ENCODE results near the gene COL18A1. TPM values are rescaled to one million over a fixed set of nuclear protein-coding genes. Genes with fewer than 3 reads are reported as not detected.
"Not testable (repeated sequence)": the region's sequence is repeated elsewhere in the genome, so short reads cannot be mapped to it uniquely, and the experiment has no call there.

Gene COL18A1
- total RNA-seq, 1 donor from 2014 or later = 61.1 TPM

DNA sequence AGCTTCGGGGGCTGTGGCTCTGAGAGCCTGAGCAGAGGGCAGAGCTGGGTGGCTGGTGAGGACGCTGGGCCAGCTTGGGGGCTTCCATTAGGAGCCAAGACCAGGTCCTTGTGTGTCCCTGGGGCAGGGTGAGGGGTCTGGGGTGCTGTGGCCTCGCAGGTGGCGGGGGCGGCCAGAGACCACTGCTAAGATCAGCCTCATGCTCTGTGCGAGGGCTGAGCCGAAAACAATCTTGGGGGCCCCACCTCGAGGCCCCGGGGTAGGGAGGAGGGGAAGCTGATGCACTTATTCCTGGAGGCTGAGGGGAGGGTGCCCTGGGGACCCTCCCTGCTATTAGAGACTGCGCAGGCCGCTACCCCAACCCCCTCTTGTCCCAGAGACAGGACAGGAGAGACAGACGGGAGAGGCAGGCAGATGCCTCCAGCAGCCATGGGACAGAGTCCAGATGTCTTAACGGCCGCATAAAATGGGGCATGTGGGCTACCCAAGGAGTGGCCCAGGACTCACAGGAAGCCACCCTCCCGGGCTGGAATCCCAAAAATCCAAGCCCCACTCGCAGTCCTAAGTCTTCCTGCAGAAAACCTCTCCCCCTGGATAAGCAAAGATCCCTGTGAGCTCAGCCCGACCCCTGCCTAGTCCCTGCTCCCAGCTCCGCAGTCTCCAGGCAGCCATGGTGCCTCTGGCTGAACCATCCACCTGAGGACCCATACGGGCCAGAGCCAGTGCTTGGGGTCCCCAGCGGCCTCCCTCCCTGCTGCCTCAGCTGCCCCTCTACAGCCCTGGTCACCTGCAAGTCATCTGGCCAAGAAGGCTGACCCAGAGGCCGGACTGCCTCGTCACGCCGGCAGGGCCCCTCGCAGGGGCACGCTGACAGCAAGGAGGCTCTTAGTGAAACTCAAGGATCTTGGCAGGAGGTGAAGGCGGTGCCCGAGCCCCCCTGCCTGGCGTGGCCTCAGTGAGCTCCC lies 43.6 kb upstream of the COL18A1 start:
- Mint-ChIP-seq H3K9me3 (ENCODE audit: unreplicated experiment) (no peaks in the 10 kb centered on the region), H3K27ac (ENCODE audit: unreplicated experiment) (no peak overlapping the region), H3K27me3 (ENCODE audit: unreplicated experiment) (peaks cover 14% of the 10 kb centered on the region), H3K36me3 (ENCODE audit: low read depth, unreplicated experiment) (no peaks in the 10 kb centered on the region), H3K4me1 (ENCODE audit: unreplicated experiment) (peaks cover 11% of the 10 kb centered on the region), H3K4me3 (ENCODE audit: unreplicated experiment) (no peak overlapping the region)
- TF ChIP-seq, protein P1, sequence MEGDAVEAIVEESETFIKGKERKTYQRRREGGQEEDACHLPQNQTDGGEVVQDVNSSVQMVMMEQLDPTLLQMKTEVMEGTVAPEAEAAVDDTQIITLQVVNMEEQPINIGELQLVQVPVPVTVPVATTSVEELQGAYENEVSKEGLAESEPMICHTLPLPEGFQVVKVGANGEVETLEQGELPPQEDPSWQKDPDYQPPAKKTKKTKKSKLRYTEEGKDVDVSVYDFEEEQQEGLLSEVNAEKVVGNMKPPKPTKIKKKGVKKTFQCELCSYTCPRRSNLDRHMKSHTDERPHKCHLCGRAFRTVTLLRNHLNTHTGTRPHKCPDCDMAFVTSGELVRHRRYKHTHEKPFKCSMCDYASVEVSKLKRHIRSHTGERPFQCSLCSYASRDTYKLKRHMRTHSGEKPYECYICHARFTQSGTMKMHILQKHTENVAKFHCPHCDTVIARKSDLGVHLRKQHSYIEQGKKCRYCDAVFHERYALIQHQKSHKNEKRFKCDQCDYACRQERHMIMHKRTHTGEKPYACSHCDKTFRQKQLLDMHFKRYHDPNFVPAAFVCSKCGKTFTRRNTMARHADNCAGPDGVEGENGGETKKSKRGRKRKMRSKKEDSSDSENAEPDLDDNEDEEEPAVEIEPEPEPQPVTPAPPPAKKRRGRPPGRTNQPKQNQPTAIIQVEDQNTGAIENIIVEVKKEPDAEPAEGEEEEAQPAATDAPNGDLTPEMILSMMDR (IDR thresholded peaks at IDR 0.05; ENCODE audit: unreplicated experiment) = no peak
- DNase-seq (ENCODE audit: low spot score) = no peak

DNA sequence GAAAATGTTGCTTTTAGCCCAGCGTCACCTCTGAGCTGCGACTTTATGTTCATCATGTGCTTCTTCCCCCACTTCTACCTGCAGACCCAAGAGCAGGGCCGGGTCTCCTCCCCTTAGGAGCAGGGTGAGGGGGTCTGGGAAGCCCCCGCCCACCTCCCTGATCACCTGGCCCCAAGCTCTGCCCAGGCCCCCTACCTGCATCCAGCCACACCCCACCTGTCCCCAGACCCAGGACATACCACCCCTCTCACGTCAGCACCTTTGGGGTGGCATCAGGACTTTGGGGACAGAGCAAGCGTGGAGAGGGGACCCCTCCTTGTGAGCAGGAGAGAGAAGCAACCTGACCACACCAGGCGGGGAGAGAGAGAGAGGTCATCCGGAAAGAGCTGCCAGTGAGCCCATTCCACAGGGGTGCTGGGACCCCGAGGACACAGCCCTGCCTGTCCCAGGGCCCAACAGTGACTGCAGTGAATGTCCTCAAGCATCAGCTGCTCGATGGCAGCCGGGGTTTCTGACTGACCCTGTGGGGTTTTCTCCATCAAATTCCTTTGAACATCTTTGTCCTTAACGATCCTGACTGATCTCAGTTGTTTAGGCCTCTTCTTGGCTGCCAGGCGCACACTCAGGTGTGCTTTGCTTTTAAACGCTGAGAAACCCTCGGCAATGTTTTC lies 42.8 kb upstream of the COL18A1 start:
- Mint-ChIP-seq H3K27ac (ENCODE audit: unreplicated experiment) (no peak overlapping the region), H3K36me3 (ENCODE audit: low read depth, unreplicated experiment) (no peaks in the 10 kb centered on the region)
- no peak for DNase-seq (ENCODE audit: low spot score)

DNA sequence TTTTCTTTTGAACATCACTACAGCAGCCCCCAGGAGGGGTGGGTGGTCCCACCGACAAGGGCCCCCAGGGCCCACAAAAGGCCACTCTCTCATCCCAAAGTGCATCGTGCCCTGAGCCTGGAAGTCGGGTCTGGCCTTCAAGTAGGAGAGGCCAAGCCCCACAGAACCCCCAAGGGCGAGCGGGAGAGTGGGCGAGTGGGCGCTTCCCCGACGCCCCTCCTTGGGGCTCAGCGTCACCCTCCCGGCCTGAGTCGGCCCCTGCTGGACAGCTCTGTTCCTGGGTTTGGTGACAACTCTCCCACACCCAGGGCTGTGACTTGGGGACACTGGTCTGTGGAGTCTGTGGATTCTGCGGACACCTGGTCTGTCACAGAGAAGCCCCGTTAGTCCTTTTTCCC lies 42.2 kb upstream of the COL18A1 start:
- Mint-ChIP-seq H3K9me3 (ENCODE audit: unreplicated experiment) (no peaks in the 10 kb centered on the region), H3K4me1 (ENCODE audit: unreplicated experiment) (peaks cover 6% of the 10 kb centered on the region), H3K36me3 (ENCODE audit: low read depth, unreplicated experiment) (no peaks in the 10 kb centered on the region), H3K27ac (ENCODE audit: unreplicated experiment) (no peak overlapping the region), H3K4me3 (ENCODE audit: unreplicated experiment) (no peak overlapping the region), H3K27me3 (ENCODE audit: unreplicated experiment) (peaks cover 18% of the 10 kb centered on the region)
- no peak for DNase-seq (ENCODE audit: low spot score)
- TF ChIP-seq, protein P1 (IDR thresholded peaks at IDR 0.05; ENCODE audit: unreplicated experiment) = no peak

More for the DNA sequence above, 42.8 kb upstream of the COL18A1 start:
- TF ChIP-seq, protein P1 (IDR thresholded peaks at IDR 0.05; ENCODE audit: unreplicated experiment) = no peak
- H3K4me3 Mint-ChIP-seq (ENCODE audit: unreplicated experiment) = no peak overlapping the region
- peaks cover 6% of the 10 kb centered on the region for H3K4me1 Mint-ChIP-seq (ENCODE audit: unreplicated experiment)
- H3K27me3 Mint-ChIP-seq (ENCODE audit: unreplicated experiment) = peaks cover 16% of the 10 kb centered on the region
- no peaks in the 10 kb centered on the region for H3K9me3 Mint-ChIP-seq (ENCODE audit: unreplicated experiment)

DNA sequence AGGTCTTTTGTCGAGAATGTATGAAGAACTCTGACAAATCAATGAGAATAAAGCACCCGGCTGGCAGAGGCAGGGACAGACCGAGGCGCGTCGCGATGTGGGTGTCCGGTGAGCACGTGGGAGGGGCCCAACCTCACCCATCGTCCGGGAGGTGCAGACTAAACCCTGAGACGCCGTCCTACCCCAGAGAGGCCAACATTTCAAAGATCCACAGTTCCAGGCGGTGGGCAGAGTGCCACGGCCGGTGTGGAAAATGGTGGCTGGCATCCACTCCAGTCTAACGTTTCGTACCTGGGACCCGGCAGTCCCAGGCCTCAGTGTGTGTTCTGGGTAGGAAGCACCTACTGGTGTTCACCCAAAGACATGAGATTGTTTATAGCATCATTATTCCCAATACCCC lies 41.7 kb upstream of the COL18A1 start:
- DNase-seq (ENCODE audit: low spot score); H3K9me3 Mint-ChIP-seq (ENCODE audit: unreplicated experiment); H3K36me3 Mint-ChIP-seq (ENCODE audit: low read depth, unreplicated experiment); H3K4me1 Mint-ChIP-seq (ENCODE audit: unreplicated experiment); H3K4me3 Mint-ChIP-seq (ENCODE audit: unreplicated experiment); H3K27ac Mint-ChIP-seq (ENCODE audit: unreplicated experiment): not testable (repeated sequence)
- H3K27me3 Mint-ChIP-seq (ENCODE audit: unreplicated experiment) = peaks cover 18% of the 10 kb centered on the region

DNA sequence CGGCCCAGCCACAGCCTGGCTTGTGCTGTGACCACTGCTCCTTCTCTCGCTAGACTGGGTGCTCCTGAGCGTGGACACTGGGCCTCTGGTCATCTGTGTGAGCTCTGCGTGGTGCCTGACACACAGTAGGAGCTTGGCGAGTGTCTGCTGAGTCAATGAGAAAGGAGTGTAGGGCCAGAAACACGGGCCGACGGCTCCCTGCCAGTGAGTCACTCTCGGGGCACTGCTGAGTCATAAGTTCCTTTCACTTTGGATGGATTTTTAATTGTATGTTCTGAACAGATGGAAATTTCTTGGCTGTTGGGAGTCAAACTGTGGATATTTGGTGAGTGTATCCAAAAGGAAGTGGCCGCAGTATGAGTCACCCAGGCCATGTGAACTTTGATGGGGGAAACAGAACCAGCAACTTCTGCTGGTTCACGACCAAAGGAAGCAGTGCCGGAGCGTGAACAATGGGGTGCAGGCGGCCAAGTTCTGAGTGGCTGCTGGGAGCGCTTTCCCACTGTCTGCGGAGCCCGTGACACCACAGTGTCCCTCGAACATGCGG lies 41.0 kb upstream of the COL18A1 start:
- Mint-ChIP-seq H3K4me1 (ENCODE audit: unreplicated experiment) (peaks cover 6% of the 10 kb centered on the region), H3K27ac (ENCODE audit: unreplicated experiment) (peak overlapping the region; percentile 74), H3K36me3 (ENCODE audit: low read depth, unreplicated experiment) (no peaks in the 10 kb centered on the region), H3K27me3 (ENCODE audit: unreplicated experiment) (peaks cover 20% of the 10 kb centered on the region), H3K4me3 (ENCODE audit: unreplicated experiment) (peak overlapping the region; percentile 4), H3K9me3 (ENCODE audit: unreplicated experiment) (no peaks in the 10 kb centered on the region)
- no peak for DNase-seq (ENCODE audit: low spot score)
- TF ChIP-seq, protein P1 (IDR thresholded peaks at IDR 0.05; ENCODE audit: unreplicated experiment) = no peak

Data from endothelial cell (in vitro differentiated cells).